LNCAP (cell line): ENCODE data around the gene CCDC181.

Source experiments
- TF ChIP-seq, protein P1 (sequence below): fragments of 450-650 bp; IDR thresholded peaks from 2 replicates; pipeline ENCODE4 v1.5.1; 2017; ENCODE audit warnings: mild to moderate bottlenecking

The CCDC181 gene

GRCh38 chr1:169427081-169427641, at the start of gene CCDC181:
CCDC181 (minus strand) TSS chr1:169427474; CDS start chr1:169424927, 2,547 bp downstream.
- TF ChIP-seq, protein P1, sequence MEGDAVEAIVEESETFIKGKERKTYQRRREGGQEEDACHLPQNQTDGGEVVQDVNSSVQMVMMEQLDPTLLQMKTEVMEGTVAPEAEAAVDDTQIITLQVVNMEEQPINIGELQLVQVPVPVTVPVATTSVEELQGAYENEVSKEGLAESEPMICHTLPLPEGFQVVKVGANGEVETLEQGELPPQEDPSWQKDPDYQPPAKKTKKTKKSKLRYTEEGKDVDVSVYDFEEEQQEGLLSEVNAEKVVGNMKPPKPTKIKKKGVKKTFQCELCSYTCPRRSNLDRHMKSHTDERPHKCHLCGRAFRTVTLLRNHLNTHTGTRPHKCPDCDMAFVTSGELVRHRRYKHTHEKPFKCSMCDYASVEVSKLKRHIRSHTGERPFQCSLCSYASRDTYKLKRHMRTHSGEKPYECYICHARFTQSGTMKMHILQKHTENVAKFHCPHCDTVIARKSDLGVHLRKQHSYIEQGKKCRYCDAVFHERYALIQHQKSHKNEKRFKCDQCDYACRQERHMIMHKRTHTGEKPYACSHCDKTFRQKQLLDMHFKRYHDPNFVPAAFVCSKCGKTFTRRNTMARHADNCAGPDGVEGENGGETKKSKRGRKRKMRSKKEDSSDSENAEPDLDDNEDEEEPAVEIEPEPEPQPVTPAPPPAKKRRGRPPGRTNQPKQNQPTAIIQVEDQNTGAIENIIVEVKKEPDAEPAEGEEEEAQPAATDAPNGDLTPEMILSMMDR, result no peak

- TF ChIP-seq, protein P1, result no peak
Measured at GRCh38 chr1:169475806-169476387, 48.6 kb upstream of the CCDC181 start.

GRCh38 chr1:169474302-169474995, 47.2 kb upstream of the CCDC181 start:
- TF ChIP-seq, protein P1, result no peak

DNA sequence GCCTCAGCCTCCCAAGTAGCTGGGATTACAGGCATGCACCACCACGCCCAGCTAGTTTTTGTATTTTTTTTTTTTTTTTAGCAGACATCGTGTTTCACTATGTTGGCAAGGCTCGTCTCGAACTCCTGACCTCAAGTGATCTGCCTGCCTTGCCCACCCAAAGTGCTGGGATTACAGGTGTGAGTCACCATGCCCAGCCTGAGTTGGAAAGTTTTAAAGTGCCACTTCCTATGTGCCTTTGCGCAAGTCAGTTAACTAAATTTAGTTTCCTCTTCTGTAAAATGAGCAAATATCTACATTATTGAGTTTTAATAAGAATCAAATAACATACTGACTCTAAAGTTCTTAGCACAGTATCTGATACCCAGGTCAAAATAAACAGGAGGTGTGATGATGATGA, 46.1 kb upstream of the CCDC181 start:
- TF ChIP-seq, protein P1, result no peak

- TF ChIP-seq, protein P1, result no peak
Measured at GRCh38 chr1:169472738-169473137, 45.5 kb upstream of the CCDC181 start.

- TF ChIP-seq, protein P1, result no peak
Measured at GRCh38 chr1:169468982-169469381, 41.7 kb upstream of the CCDC181 start.

- TF ChIP-seq, protein P1, result peak; percentile 74
Measured at GRCh38 chr1:169466259-169467230, 39.3 kb upstream of the CCDC181 start.
